Progenitor cell of endocrine pancreas (in vitro differentiated cells): Measurements from ENCODE around the gene SLC39A9. TPM values are rescaled to one million over a fixed set of nuclear protein-coding genes. Genes with fewer than 3 reads are reported as not detected.
A peak's percentile ranks its signal among the peaks of the same experiment; 100 is the strongest.

ENCODE experiments used
- DNase-seq: peaks from one replicate; pipeline ENCODE4 v3.0.0; 2021; ENCODE audit warnings: low spot score; ENCODE audit not compliant: unreplicated experiment
- H3K27ac Mint-ChIP-seq: 2 replicates; pipeline ENCODE4 v1.8.0; 2021; ENCODE audit warnings: mild to moderate bottlenecking, moderate library complexity, mixed read lengths
- H3K27me3 Mint-ChIP-seq: 2 replicates; pipeline ENCODE4 v1.8.0; 2021; ENCODE audit warnings: mixed read lengths
- H3K36me3 Mint-ChIP-seq: 2 replicates; pipeline ENCODE4 v1.8.0; 2022; ENCODE audit warnings: mixed read lengths; ENCODE audit not compliant: insufficient read depth
- H3K4me1 Mint-ChIP-seq: 2 replicates; pipeline ENCODE4 v1.8.0; 2021; ENCODE audit warnings: low read depth, mixed read lengths
- H3K4me3 Mint-ChIP-seq: 2 replicates; pipeline ENCODE4 v1.8.0; 2021; ENCODE audit warnings: low read depth, mild to moderate bottlenecking, moderate library complexity, mixed read lengths
- H3K9me3 Mint-ChIP-seq: 2 replicates; pipeline ENCODE4 v1.8.0; 2021; ENCODE audit warnings: low read depth, mixed read lengths
- CTCF ChIP-seq: fragments of 200-600 bp; sonication (generic); IDR thresholded peaks from one replicate; pipeline ENCODE4 v1.5.0; 2021; ENCODE audit warnings: antibody characterized with exemption, mild to moderate bottlenecking; ENCODE audit not compliant: unreplicated experiment
- total RNA-seq: library from RNA; stranded (reverse); gene quantifications from 2 replicates; pipeline ENCODE4 v1.2.1, GENCODE V29; 2021

Gene SLC39A9
- total RNA-seq, 1 donor from 2014 or later = 62.2 TPM

- no peak overlapping the region for H3K4me3 Mint-ChIP-seq
- H3K27me3 Mint-ChIP-seq = peaks cover 48% of the 10 kb centered on the region
- no peak for TF ChIP-seq CTCF
- no peak for DNase-seq
- H3K36me3 Mint-ChIP-seq = no peaks in the 10 kb centered on the region
- H3K9me3 Mint-ChIP-seq = no peaks in the 10 kb centered on the region
- peaks cover 3% of the 10 kb centered on the region for H3K4me1 Mint-ChIP-seq
- H3K27ac Mint-ChIP-seq = no peak overlapping the region
Measured at GRCh38 chr14:69480136-69480535, 81.6 kb downstream of the SLC39A9 start.

GRCh38 chr14:69481815-69482568 is 83.5 kb downstream of the SLC39A9 start:
- H3K36me3 Mint-ChIP-seq = no peaks in the 10 kb centered on the region
- peaks cover 66% of the 10 kb centered on the region for H3K27me3 Mint-ChIP-seq
- no peak overlapping the region for H3K27ac Mint-ChIP-seq
- TF ChIP-seq CTCF = no peak
- no peak overlapping the region for H3K4me3 Mint-ChIP-seq
- DNase-seq = no peak
- peaks cover 3% of the 10 kb centered on the region for H3K4me1 Mint-ChIP-seq
- H3K9me3 Mint-ChIP-seq = no peaks in the 10 kb centered on the region

GRCh38 chr14:69483765-69484443 is 85.4 kb downstream of the SLC39A9 start:
- H3K27ac Mint-ChIP-seq = no peak overlapping the region
- H3K4me1 Mint-ChIP-seq = peaks cover 3% of the 10 kb centered on the region
- peak; percentile 16 for DNase-seq
- H3K27me3 Mint-ChIP-seq = peaks cover 77% of the 10 kb centered on the region
- H3K9me3 Mint-ChIP-seq = no peaks in the 10 kb centered on the region
- H3K36me3 Mint-ChIP-seq = no peaks in the 10 kb centered on the region
- TF ChIP-seq CTCF = no peak
- peak overlapping the region; percentile 77 for H3K4me3 Mint-ChIP-seq

- Mint-ChIP-seq H3K4me1 (peaks cover 3% of the 10 kb centered on the region), H3K27ac (no peak within 1 kb of the TSS), H3K4me3 (peak within 1 kb of the TSS; percentile 77), H3K27me3 (peaks cover 74% of the 10 kb centered on the region), H3K36me3 (no peaks in the 10 kb centered on the region), H3K9me3 (no peaks in the 10 kb centered on the region)
- DNase-seq = peak; percentile 35
- no peak for TF ChIP-seq CTCF
Measured at GRCh38 chr14:69484444-69485314, 86.2 kb downstream of the SLC39A9 start, which contains the start of gene PLEKHD1. TSS of gene PLEKHD1 (plus strand) at chr14:69484728. CDS start at chr14:69484966, 238 bp downstream.

GRCh38 chr14:69485315-69485660 is 86.8 kb downstream of the SLC39A9 start:
- Mint-ChIP-seq H3K9me3 (no peaks in the 10 kb centered on the region), H3K4me3 (peak overlapping the region; percentile 41), H3K36me3 (no peaks in the 10 kb centered on the region), H3K27ac (no peak overlapping the region), H3K27me3 (peaks cover 71% of the 10 kb centered on the region), H3K4me1 (peaks cover 3% of the 10 kb centered on the region)
- DNase-seq = no peak
- TF ChIP-seq CTCF = no peak
